GM18907 (cell line): Measurements from ENCODE around the gene LUZP2.

Source experiments
- ATAC-seq: cut with Tn5 transposase; IDR thresholded peaks from one replicate; pipeline ENCODE4 v1.9.1; 2021; ENCODE audit warnings: mild to moderate bottlenecking, moderate library complexity; ENCODE audit not compliant: unreplicated experiment

The LUZP2 gene

GRCh38 chr11:24805671-24806070 lies 308.8 kb downstream of the LUZP2 start:
- ATAC-seq, result no peak

- ATAC-seq, result no peak
Measured at GRCh38 chr11:24808173-24808572, 311.3 kb downstream of the LUZP2 start.

- ATAC-seq, result no peak
Measured at GRCh38 chr11:24819006-24819405, 322.2 kb downstream of the LUZP2 start.

- no peak for ATAC-seq
Measured at GRCh38 chr11:24819863-24820434, 323.1 kb downstream of the LUZP2 start.

- no peak for ATAC-seq
Measured at GRCh38 chr11:24820541-24820940, 323.7 kb downstream of the LUZP2 start.

GRCh38 chr11:24828938-24829605 lies 332.2 kb downstream of the LUZP2 start:
- no peak for ATAC-seq

GRCh38 chr11:24833573-24833972 lies 336.7 kb downstream of the LUZP2 start:
- ATAC-seq, result no peak

- ATAC-seq, result no peak
Measured at GRCh38 chr11:24837112-24837511, 340.3 kb downstream of the LUZP2 start.

GRCh38 chr11:24842308-24842707 lies 345.5 kb downstream of the LUZP2 start:
- ATAC-seq, result no peak

GRCh38 chr11:24844406-24844805 lies 347.6 kb downstream of the LUZP2 start:
- no peak for ATAC-seq

- ATAC-seq, result no peak
Measured at GRCh38 chr11:24848857-24849256, 352.0 kb downstream of the LUZP2 start.

GRCh38 chr11:24855951-24856350 lies 359.1 kb downstream of the LUZP2 start:
- no peak for ATAC-seq

- ATAC-seq, result no peak
Measured at GRCh38 chr11:24859801-24860300, 363.0 kb downstream of the LUZP2 start.

GRCh38 chr11:24861440-24861839 lies 364.6 kb downstream of the LUZP2 start:
- no peak for ATAC-seq

GRCh38 chr11:24866743-24867142 lies 369.9 kb downstream of the LUZP2 start:
- no peak for ATAC-seq

GRCh38 chr11:24870048-24870447 lies 373.2 kb downstream of the LUZP2 start:
- no peak for ATAC-seq

GRCh38 chr11:24872186-24872585 lies 375.3 kb downstream of the LUZP2 start:
- ATAC-seq, result no peak

GRCh38 chr11:24872651-24873311 lies 375.9 kb downstream of the LUZP2 start:
- no peak for ATAC-seq

- no peak for ATAC-seq
Measured at GRCh38 chr11:24880962-24881361, 384.1 kb downstream of the LUZP2 start.

GRCh38 chr11:24885580-24886173 lies 388.8 kb downstream of the LUZP2 start:
- ATAC-seq, result no peak

GRCh38 chr11:24886880-24887619 lies 390.2 kb downstream of the LUZP2 start:
- ATAC-seq, result no peak
